ENCODE results near the gene PDZD7. TPM values are rescaled to one million over a fixed set of nuclear protein-coding genes. Genes with fewer than 3 reads are reported as not detected.

PDZD7 gene
- total and polyA plus RNA-seq, 2 of the 8 experiments (the other 6 are each of a cell fraction or from before 2014, with no cell fraction given), result 0.88 to 1.6 TPM

DNA sequence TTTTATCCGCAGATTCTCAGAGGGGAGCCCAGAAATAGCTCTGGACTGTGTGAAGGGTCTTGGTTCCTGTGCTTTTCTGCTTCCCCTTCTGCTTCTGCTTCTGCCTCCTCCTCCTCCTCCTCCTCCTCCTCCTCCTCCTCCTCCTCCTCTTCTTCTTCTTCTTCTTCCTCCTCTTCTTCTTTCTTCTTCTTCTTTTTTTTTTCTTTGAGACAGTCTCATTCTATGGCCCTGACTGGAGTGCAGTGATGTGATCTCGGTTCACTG, 11.6 kb downstream of the PDZD7 start:
- Histone ChIP-seq H3K36me3 (ENCODE audit: control insufficient read depth in 2 of 4, insufficient read depth in 4 of 4, low read length in 3 of 4) (no peaks in the 10 kb centered on the region), H3K23ac (ENCODE audit: insufficient read length) (no peak overlapping the region), H2BK20ac (ENCODE audit: low read length) (no peak overlapping the region), H2BK12ac (ENCODE audit: low read depth, low read length) (no peak overlapping the region), H4K91ac (replicated peaks; ENCODE audit: insufficient read length, low read length) (no peak overlapping the region), H3K23me2 (ENCODE audit: low read depth, low read length) (peaks cover 11% of the 10 kb centered on the region; the same call in 1 of the 2 replicates), H3K27ac (ENCODE audit: low read depth, low read length) (no peak overlapping the region), H4K20me1 (replicated peaks in 1 of 2; ENCODE audit: control insufficient read depth in 1 of 2, insufficient read depth in 2 of 2, low read length in 2 of 2) (peaks cover 0 to 1% of the 10 kb centered on the region in 2 experiments), H3K79me2 (ENCODE audit: control insufficient read depth in 1 of 2, insufficient read depth in 2 of 2, low read length in 2 of 2) (no peaks in the 10 kb centered on the region), H3K18ac (ENCODE audit: extremely low read depth, low read length) (no peak overlapping the region), H3K27me3 (replicated peaks in 1 of 4; ENCODE audit: control insufficient read depth in 3 of 4, extremely low read depth in 1 of 4, insufficient read depth in 3 of 4, low read length in 3 of 4) (peaks cover 14 to 42% (median 32%) of the 10 kb centered on the region in 4 experiments), H2BK5ac (ENCODE audit: low read depth, low read length) (no peak overlapping the region), H3K79me1 (ENCODE audit: low read depth, low read length) (no peaks in the 10 kb centered on the region), H2AFZ (ENCODE audit: low read length) (no peak overlapping the region), H3K4ac (replicated peaks; ENCODE audit: insufficient read length, low read depth, low read length) (no peak overlapping the region), H3K56ac (replicated peaks; ENCODE audit: insufficient read length, low read depth, low read length) (no peak overlapping the region), H3K9me3 (ENCODE audit: insufficient read depth in 2 of 2, low read depth in 1 of 2, low read length in 1 of 2) (no peaks in the 10 kb centered on the region), H3K9ac (replicated peaks in 1 of 4; ENCODE audit: extremely low read depth in 1 of 4, low read depth in 3 of 4, low read length in 3 of 4) (no peak overlapping the region), H2BK120ac (replicated peaks; ENCODE audit: low read depth, low read length) (no peak overlapping the region), H2AK5ac (ENCODE audit: low read depth, low read length) (no peak overlapping the region), H2BK15ac (ENCODE audit: low read length) (no peak overlapping the region), H3K14ac (ENCODE audit: insufficient read length) (no peak overlapping the region), H3K4me3 (ENCODE audit: extremely low read depth in 1 of 4, insufficient read depth in 2 of 4, low read depth in 3 of 4, low read length in 4 of 4) (peak overlapping the region in 1 of 4 experiments; percentile 59; a peak in 2 of 8 replicates), H3K4me2 (ENCODE audit: insufficient read depth in 1 of 2, low read depth in 2 of 2, low read length in 2 of 2) (peak overlapping the region; percentile 86 to 89; a peak in 3 of 4 replicates), H4K8ac (ENCODE audit: extremely low read depth, insufficient read depth, low read length) (no peak overlapping the region), H3K4me1 (replicated peaks in 1 of 4; ENCODE audit: control insufficient read depth in 3 of 4, insufficient read depth in 4 of 4, low read length in 3 of 4) (peaks cover 0 to 10% (median 5%) of the 10 kb centered on the region in 4 experiments; a peak in 4 of 7 replicates), H4K5ac (ENCODE audit: insufficient read length, low read depth, low read length) (no peak overlapping the region)
- 37% methylated on average over 2 of the region's 2 CpGs; no CpG with 5 or more reads in 1 of the 2 experiments for WGBS, 2 experiments (ENCODE audit: extremely low coverage in 1 of 2, insufficient coverage in 1 of 2, insufficient read length in 1 of 2, insufficient replicate concordance in 2 of 2, low coverage in 1 of 2, low lambda C conversion rate in 2 of 2, missing lambda C conversion rate in 1 of 2)
- ChIA-PET CTCF (ENCODE audit: partially characterized antibody) (interaction anchor here (0.6 to 7.2 kb wide), 29 partner anchors 8 to 1914 kb away, joined by 3 to 464 read pairs (median 4); partner anchors contain the start of genes KAZALD1, LZTS2, MRPL43 and PDZD7), POLR2A (ENCODE audit: partially characterized antibody) (interaction anchor here (0.7 to 6.5 kb wide), 6 partner anchors 10 to 76 kb away, joined by 3 to 81 read pairs (median 6); partner anchors contain the start of genes LZTS2, MRPL43, PDZD7 and SFXN3)
- no peak for TF ChIP-seq EGR1 (IDR thresholded peaks at IDR 0.05; ENCODE audit: borderline replicate concordance, low read depth, low read length)
- TF ChIP-seq CHD1 (IDR thresholded peaks at IDR 0.05; ENCODE audit: low read depth, low read length), result no peak
- no peak for TF ChIP-seq GABPA (IDR thresholded peaks at IDR 0.05; ENCODE audit: borderline replicate concordance, insufficient read depth, low read length)
- TF ChIP-seq, protein P1, sequence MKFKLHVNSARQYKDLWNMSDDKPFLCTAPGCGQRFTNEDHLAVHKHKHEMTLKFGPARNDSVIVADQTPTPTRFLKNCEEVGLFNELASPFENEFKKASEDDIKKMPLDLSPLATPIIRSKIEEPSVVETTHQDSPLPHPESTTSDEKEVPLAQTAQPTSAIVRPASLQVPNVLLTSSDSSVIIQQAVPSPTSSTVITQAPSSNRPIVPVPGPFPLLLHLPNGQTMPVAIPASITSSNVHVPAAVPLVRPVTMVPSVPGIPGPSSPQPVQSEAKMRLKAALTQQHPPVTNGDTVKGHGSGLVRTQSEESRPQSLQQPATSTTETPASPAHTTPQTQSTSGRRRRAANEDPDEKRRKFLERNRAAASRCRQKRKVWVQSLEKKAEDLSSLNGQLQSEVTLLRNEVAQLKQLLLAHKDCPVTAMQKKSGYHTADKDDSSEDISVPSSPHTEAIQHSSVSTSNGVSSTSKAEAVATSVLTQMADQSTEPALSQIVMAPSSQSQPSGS (IDR thresholded peaks at IDR 0.05; ENCODE audit: low read length), result no peak
- no peak for TF ChIP-seq TAF7 (optimal IDR thresholded peaks at IDR 0.05; ENCODE audit: borderline replicate concordance, low read depth, low read length)
- TF ChIP-seq ASH2L (IDR thresholded peaks at IDR 0.05; ENCODE audit: low read length), result no peak
- no peak for TF ChIP-seq CREB1 (IDR thresholded peaks at IDR 0.05)
- no peak for TF ChIP-seq BCL11A (IDR thresholded peaks at IDR 0.05; ENCODE audit: low read depth in 2 of 2, low read length in 2 of 2)
- TF ChIP-seq MAFK (IDR thresholded peaks at IDR 0.05; ENCODE audit: low read depth, low read length), result no peak
- no peak for TF ChIP-seq HDAC6 (IDR thresholded peaks at IDR 0.05; ENCODE audit: low read depth, low read length)
- no peak for FAIRE-seq
- DNase-seq (ENCODE audit: low read depth in 1 of 2, low spot score in 2 of 2), result no peak

Data from H1 (cell line).